Stimulated activated CD8-positive, alpha-beta memory T cell treated with anti-CD3 and anti-CD28 coated beads, Interleukin-2, amount 100 ng/mL, for 1 hour (primary cell): ENCODE data around the gene FHOD3.

Source experiments
- DNase-seq, 2 donors: peaks; one replicate each; pipeline ENCODE4 v3.0.0-alpha.2; 2020; ENCODE audit warnings: low read depth in 2 of 2

FHOD3 gene

DNA sequence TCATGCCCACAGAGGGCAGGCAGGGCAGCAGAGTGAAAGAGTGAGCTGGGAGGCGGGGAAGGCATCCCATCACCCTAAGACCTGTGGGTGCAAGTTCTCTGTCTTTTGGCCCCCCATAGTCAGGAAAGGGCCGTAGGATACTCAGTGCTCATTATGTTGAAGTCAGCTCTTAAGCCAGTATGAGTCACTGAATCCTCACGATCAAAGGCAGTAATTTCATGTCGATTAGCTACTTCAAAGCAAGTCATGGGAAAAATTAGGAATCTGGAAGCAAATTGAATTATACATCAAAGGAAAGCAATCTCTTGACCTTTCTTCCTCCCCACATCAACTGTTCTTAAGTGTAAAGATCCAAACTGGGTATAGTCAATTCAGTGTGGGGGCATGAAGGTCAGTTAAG lies 178.9 kb downstream of the FHOD3 start:
- no peak for DNase-seq

DNA sequence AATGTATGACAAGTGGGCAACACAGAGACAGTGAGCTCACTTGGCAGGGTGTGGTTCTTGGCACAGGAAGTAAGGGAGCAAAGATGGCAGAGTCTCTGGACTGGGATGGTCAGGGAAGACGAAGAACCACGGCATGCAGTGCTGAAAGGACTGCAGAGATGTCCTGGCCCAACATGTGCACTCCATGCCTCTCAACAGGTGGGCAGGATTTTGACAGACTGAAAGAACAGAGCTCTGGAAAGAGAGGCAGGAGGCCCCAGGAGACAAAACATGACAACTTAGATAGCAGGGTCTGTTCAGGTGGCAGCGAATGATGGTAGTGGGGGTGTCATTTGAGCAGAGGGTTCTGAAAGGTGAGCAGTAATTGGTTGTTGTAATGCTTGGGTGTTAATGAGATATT lies 180.3 kb downstream of the FHOD3 start:
- DNase-seq = no peak

DNA sequence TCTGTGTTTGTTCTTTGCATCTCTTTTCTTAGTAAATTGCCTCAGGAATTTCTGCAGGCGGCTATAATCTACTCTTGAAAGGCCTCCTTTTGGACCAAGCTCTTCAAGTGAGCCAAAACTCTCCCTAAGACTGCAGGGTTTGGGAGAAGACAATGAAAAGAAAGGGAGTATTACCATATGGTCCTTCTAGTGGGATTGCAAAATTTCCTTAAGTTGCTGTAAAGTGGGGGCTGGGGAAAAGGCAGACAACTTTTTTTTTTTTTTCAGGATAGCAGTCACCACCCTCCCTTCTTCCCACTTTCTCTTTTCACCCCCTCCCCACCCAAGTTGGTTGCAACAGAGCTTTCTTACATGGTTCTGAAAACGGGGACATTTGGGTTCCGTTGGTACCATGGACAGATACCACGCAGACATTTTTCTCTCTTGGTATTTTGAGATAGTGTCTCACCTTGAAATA lies 183.7 kb downstream of the FHOD3 start:
- DNase-seq = no peak

GRCh38 chr18:36481935-36482334 lies 184.4 kb downstream of the FHOD3 start:
- DNase-seq = no peak

- DNase-seq = no peak
Measured at GRCh38 chr18:36484591-36484990, 187.1 kb downstream of the FHOD3 start.

GRCh38 chr18:36485772-36486171 lies 188.3 kb downstream of the FHOD3 start:
- DNase-seq = no peak

DNA sequence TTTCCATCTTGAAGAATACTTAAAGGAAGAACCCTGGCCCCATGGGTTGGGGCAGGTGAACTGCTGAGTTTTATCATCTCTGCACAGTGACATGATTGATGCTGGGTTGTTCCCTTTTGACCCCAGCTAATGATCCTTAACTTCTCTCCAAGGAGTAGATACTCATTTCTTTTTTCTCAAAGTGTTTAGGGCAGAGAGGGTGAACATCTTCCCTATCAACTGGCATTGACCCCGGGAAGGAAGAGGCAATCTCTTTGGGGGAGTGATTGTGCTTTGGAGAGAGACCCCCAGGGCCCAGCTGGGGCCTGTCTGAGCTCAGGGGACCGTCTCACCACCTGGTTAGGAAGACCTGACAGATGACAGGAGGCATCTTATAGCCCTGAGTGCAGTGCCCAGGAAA lies 190.6 kb downstream of the FHOD3 start:
- DNase-seq = no peak

DNA sequence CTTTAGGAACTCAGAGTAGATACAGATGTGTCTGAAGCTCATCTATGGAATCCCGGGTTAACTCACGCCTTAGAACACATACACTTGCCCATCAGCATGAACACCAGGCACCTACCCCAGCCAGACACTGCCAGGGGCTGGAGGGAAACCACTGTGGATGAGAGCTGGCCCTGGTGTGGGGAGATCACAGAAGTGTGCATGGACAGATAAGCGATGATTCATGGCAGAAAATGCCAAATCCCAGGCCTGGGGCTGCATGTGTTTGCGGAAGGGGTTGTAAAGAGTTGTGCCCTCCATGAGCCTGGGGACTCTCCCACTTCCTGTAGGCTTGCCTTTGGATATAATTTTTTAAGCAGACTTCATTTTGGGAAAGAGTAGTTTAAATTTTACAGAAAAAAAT lies 193.4 kb downstream of the FHOD3 start:
- DNase-seq = no peak

DNA sequence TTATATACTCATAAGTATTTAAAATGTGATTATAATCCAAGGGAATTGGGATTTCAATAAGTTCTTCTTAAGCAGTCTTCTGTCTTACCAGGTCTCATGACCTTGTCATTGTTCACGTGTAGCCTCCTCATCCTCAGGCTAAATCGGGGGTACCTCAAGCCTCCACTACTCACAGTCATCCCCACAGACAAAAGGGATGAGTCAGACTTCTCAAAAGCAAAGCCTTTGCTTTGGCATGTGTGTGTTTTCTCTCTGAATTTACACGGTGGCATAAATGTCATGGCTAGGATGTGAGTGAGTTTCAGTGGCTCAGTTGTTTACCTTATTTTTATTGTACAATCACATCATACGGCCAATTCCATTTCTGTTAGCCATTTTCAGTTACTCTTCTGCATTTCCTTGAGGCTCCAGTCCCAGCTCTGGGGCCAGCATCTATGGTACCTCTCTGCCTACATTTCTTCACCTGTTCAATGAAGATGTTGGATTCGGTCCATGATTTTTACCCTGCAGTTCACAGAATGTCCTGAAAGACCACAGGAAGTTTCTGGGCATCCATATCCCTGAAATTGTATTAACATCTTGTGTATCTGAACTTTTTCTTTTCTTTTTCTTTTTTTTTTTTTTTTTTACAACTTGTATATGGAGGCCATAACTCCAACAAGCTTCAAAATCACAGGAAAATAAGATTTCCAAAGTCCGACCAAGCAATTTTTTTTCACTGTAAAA lies 195.3 kb downstream of the FHOD3 start:
- no peak for DNase-seq

GRCh38 chr18:36493349-36494159 lies 196.0 kb downstream of the FHOD3 start:
- no peak for DNase-seq

DNA sequence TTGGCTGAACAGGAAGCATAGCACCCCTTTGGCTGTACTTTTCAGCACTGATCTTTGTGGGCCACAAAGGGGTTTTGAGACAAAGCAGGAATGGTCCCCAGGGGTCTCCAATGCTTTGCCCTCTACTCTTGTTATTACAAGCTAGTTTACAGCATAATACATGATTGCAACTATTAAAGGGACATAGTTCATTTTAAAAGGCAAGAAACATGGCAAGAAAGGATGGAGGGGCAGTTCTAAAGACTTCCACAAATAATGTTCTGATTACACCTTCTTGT lies 196.6 kb downstream of the FHOD3 start:
- DNase-seq = no peak

- no peak for DNase-seq
Measured at GRCh38 chr18:36496022-36496421, 198.5 kb downstream of the FHOD3 start.

DNA sequence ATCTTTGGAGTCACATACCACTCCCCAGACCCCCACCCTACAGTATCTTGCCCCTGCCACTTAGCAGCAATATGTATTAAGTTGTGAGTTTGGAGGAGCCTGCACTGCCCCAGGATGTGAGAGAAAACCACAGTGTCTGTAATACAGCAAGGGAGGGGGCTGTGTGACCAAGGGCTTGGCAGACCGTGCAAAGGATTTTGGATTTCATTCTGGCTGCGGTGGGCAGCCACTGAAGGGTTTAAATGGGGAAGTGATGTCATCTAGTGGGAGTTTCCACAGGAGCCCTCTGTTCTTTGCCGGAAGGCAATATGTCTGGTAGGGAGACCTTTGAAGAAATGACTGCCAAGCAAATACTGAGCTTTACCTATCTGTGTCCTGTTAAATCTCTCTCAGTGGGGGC lies 202.4 kb downstream of the FHOD3 start:
- no peak for DNase-seq

DNA sequence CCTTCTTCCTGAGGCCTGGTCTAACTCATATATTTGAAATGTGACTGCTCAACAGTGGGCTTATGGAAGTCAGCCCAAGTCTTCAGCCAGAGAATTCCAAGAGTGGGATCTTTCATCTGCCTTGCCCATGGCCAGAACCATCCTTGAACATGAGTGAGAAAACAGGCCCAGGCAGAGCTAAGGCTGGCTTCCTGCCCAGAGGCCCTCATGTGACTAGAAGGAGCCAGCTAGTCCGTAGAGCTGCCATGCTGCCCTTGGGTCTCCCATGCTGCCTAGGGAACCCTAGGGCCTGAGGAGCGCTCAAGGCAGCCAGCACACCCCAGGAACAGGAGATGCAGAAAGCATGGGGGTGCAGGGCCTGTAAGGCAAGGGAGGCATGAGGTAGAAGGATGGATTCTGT lies 203.6 kb downstream of the FHOD3 start:
- no peak for DNase-seq

- no peak for DNase-seq
Measured at GRCh38 chr18:36503477-36503876, 206.0 kb downstream of the FHOD3 start.

DNA sequence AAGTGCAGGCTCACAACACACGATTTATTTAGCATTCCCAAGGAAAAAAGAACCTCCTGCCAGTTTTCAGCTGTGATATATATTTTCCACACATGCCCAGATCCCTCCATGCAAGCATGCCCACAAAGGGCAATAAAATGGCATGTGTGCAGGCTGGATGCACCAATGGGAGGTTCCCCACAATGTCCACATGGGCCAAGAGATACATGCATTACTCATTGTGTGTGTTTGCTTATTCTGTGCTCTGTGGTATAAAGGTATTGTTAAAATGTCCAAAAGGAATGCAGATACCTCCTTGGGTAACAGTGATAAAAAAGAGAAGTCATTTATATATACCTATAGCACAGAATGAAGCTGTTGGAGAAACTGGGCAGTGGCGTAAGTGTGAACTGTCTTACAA lies 207.4 kb downstream of the FHOD3 start:
- DNase-seq = no peak

DNA sequence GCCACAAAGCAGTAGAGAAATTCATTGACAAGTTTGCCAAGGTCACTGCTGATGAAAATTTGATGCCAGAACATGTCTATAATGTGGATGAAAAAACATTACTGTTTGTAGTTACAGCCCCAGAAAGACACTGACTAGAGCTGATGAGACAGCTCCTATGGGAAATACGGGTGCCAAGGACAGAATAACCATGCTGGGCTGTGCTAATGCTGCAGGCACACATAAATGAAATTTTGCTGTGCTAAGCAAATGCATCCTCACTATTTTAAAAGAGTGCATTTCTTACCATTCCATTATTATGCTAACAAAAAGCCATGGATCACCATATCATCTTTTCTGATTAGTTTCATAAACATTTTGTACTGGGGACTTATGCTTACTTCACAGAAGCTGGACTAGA lies 208.2 kb downstream of the FHOD3 start:
- DNase-seq = no peak

- DNase-seq = no peak
Measured at GRCh38 chr18:36509646-36510197, 212.2 kb downstream of the FHOD3 start.

DNA sequence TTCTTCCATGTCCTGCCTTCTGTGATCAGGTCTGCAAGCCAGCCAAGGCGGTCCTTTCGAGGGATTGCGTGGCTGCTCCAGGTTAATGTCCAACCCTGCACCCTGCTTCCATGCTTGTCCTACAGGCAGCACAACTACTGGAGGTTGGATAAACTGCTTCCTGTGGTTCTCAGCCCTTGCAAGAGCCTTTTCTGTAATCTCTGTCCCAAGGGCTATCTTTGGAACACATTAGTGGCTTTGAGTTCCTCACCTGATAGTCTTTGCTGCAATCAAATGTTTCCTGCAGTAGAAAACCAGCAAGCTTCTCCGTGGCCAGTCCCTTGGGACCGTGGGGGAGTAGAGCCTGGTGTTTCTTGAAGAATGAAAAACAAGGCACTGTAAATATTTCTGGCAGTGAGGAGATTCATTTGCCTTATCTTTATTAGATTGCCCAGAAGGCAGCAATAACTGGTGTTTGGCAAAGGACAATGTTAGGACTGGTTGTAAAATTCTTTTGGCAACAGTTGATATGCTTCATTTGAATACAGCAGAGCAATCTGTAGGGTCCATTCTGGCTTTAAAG lies 214.4 kb downstream of the FHOD3 start:
- DNase-seq = no peak

- no peak for DNase-seq
Measured at GRCh38 chr18:36513556-36513955, 216.0 kb downstream of the FHOD3 start.

DNA sequence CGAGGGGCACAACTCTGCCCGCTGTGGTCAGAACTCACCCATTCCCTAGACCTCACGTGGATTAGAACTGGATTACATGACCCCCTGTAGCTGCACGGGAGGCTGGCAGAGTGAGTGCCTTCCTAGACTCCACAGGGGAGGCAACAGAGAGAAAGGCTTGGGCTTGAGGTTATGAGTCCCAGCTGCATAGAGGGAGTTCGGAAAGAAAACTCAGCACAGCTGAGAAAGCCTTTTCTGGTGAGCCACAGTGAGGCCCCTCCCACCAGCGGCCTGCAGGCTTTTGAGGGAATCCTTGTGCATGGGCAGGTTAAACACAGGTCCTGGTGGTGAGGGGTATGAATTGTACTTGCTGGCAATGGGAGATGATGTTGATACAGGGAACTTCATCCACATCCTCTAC lies 217.3 kb downstream of the FHOD3 start:
- DNase-seq = no peak

DNA sequence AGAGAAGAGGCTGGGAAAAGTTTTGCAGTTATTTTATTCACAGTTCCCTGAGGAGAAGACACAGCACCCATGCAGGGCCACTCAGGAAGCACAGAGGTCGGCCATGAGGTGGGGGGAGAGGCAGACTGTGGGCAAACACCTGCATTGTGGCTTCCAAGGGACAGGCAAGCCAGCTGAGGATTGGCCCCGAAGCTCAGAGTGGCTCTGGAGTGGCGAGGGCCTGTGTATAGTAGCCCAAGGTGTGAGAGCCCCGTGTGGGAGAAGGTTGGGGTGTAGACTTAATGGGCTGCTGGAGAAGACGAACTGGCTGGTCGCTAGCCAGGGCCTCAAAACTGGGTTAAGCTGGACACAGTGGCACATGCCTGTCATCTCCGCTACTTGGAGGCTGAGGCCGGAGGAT lies 218.7 kb downstream of the FHOD3 start:
- no peak for DNase-seq

- no peak for DNase-seq
Measured at GRCh38 chr18:36516726-36517125, 219.2 kb downstream of the FHOD3 start.
